Measurements from ENCODE around the gene BEND7. TPM values are rescaled to one million over a fixed set of nuclear protein-coding genes. Genes with fewer than 3 reads are reported as not detected.

The BEND7 gene
- total and polyA plus RNA-seq, 2 of the 4 experiments (the other 2 are of a cell fraction), result 2.3 to 3.5 TPM

- Histone ChIP-seq H2AK9ac (replicated peaks; ENCODE audit: low read depth, low read length, poor library complexity) (no peak overlapping the region), H3K27me3 (ENCODE audit: control insufficient read depth, insufficient read depth, low read length) (no peaks in the 10 kb centered on the region), H3K79me1 (ENCODE audit: low read depth in 1 of 2, low read length in 2 of 2) (no peaks in the 10 kb centered on the region), H2AFZ (replicated peaks; ENCODE audit: low read length, poor library complexity) (no peak overlapping the region), H3K23ac (ENCODE audit: low read depth, low read length) (no peak overlapping the region), H2BK20ac (ENCODE audit: low read depth, low read length) (no peak overlapping the region), H4K20me1 (ENCODE audit: insufficient read depth, low read length) (no peaks in the 10 kb centered on the region), H3K9me1 (ENCODE audit: insufficient read depth, low read length) (no peaks in the 10 kb centered on the region), H4K91ac (ENCODE audit: insufficient read depth, low read depth, low read length) (no peak overlapping the region), H4K5ac (ENCODE audit: low read depth, low read length) (no peak overlapping the region), H3K18ac (ENCODE audit: low read depth, low read length) (no peak overlapping the region), H3K4me2 (ENCODE audit: low read depth, low read length) (no peak overlapping the region), H3K14ac (replicated peaks; ENCODE audit: low read depth, low read length) (no peak overlapping the region), H3K9ac (ENCODE audit: low read depth, low read length) (no peak overlapping the region), H2AK5ac (ENCODE audit: low read depth, low read length) (no peak overlapping the region), H3K27ac (ENCODE audit: insufficient read depth, low read length) (no peak overlapping the region), H4K8ac (ENCODE audit: low read depth in 2 of 2, low read length in 2 of 2) (no peak overlapping the region), H3K56ac (ENCODE audit: extremely low read depth, insufficient read depth, low read length) (no peak overlapping the region), H3K36me3 (ENCODE audit: control insufficient read depth, insufficient read depth, low read length) (no peaks in the 10 kb centered on the region), H3K4me3 (ENCODE audit: insufficient read depth, low read depth, low read length) (no peak overlapping the region), H2BK15ac (ENCODE audit: low read depth, low read length) (no peak overlapping the region), H3K9me3 (ENCODE audit: control insufficient read depth, insufficient read depth, low read length) (peaks cover 3% of the 10 kb centered on the region; the same call in 1 of the 2 replicates), H3K4me1 (ENCODE audit: control insufficient read depth, insufficient read depth, low read length) (no peaks in the 10 kb centered on the region), H2BK120ac (ENCODE audit: low read depth, low read length) (no peak overlapping the region), H2BK5ac (ENCODE audit: low read depth, low read length, poor library complexity, severe bottlenecking) (no peak overlapping the region), H3K4ac (ENCODE audit: low read depth, low read length) (no peak overlapping the region)
- in situ Hi-C loops (cut with MboI; ENCODE audit: low sequenced_read_pairs) (no loop called here), intact Hi-C loops (cut with micrococcal nuclease) (no loop called here), dilution Hi-C loops (cut with HindIII; ENCODE audit: low sequenced_read_pairs, unreplicated experiment) (no loop called here)
- no TSS peak for BruUV-seq (replicated peaks)
- ATAC-seq (ENCODE audit: low read depth) (0 out of 2 replicates have a peak, but pooled peaks have one; percentile 29), DNase-seq (peak; percentile 53)
- no peak for TF ChIP-seq CHD1 (IDR thresholded peaks at IDR 0.05; ENCODE audit: low read depth, low read length)
- TF ChIP-seq MAZ (IDR thresholded peaks at IDR 0.05; ENCODE audit: borderline replicate concordance, low read depth, low read length), result no peak
- no peak for TF ChIP-seq NFE2L2 (IDR thresholded peaks at IDR 0.05; ENCODE audit: low read depth, low read length)
- TF ChIP-seq RCOR1 (IDR thresholded peaks at IDR 0.05; ENCODE audit: insufficient replicate concordance, low read length), result no peak
- TF ChIP-seq, protein P1, sequence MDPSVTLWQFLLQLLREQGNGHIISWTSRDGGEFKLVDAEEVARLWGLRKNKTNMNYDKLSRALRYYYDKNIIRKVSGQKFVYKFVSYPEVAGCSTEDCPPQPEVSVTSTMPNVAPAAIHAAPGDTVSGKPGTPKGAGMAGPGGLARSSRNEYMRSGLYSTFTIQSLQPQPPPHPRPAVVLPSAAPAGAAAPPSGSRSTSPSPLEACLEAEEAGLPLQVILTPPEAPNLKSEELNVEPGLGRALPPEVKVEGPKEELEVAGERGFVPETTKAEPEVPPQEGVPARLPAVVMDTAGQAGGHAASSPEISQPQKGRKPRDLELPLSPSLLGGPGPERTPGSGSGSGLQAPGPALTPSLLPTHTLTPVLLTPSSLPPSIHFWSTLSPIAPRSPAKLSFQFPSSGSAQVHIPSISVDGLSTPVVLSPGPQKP (IDR thresholded peaks at IDR 0.05; ENCODE audit: borderline replicate concordance, low read depth, low read length), result no peak
- no peak for TF ChIP-seq RFX5 (IDR thresholded peaks at IDR 0.05; ENCODE audit: low read depth, low read length)
- TF ChIP-seq POLR2A (IDR thresholded peaks at IDR 0.05; ENCODE audit: low read depth, low read length), result no peak
- TF ChIP-seq RAD21 (IDR thresholded peaks at IDR 0.05; ENCODE audit: low read length), result no peak
- TF ChIP-seq CTCF (conservative IDR thresholded peaks at IDR 0.05; ENCODE audit: low read depth, low read length), result no peak
- no peak for TF ChIP-seq MXI1 (IDR thresholded peaks at IDR 0.05; ENCODE audit: borderline replicate concordance, low read depth, low read length)
- TF ChIP-seq CEBPB (IDR thresholded peaks at IDR 0.05; ENCODE audit: low read depth, low read length), result no peak
- TF ChIP-seq, protein P2, sequence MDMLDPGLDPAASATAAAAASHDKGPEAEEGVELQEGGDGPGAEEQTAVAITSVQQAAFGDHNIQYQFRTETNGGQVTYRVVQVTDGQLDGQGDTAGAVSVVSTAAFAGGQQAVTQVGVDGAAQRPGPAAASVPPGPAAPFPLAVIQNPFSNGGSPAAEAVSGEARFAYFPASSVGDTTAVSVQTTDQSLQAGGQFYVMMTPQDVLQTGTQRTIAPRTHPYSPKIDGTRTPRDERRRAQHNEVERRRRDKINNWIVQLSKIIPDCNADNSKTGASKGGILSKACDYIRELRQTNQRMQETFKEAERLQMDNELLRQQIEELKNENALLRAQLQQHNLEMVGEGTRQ (IDR thresholded peaks at IDR 0.05; ENCODE audit: low read depth, low read length), result no peak
- TF ChIP-seq SMC3 (IDR thresholded peaks at IDR 0.05; ENCODE audit: low read depth, low read length), result no peak
- no peak for TF ChIP-seq BHLHE40 (IDR thresholded peaks at IDR 0.05; ENCODE audit: low read depth, low read length)
- TF ChIP-seq MAFK (IDR thresholded peaks at IDR 0.05; ENCODE audit: low read depth, low read length), result no peak
- TF ChIP-seq FOS (IDR thresholded peaks at IDR 0.05; ENCODE audit: low read depth, low read length), result no peak
- POLR2A ChIA-PET (ENCODE audit: unreplicated experiment), result no interaction called here
- CTCF ChIA-PET, result no interaction called here
Observed at GRCh38 chr10:13462551-13462950, 66.3 kb downstream of the BEND7 start.

Measured in IMR-90 (cell line).